PC-9 (cell line): ENCODE measurements around the gene MAPK1.

ENCODE experiments used
- CTCF ChIP-seq: fragments of 200-600 bp; sonication (generic); conservative IDR thresholded peaks from 2 replicates; pipeline ENCODE4 v1.6.1; 2017; ENCODE audit warnings: mixed run types, antibody characterized with exemption, mild to moderate bottlenecking, moderate library complexity
- EZH2 ChIP-seq: fragments of 200-600 bp; sonication (generic); IDR thresholded peaks from 2 replicates; pipeline ENCODE4 v1.8.0; 2017; ENCODE audit warnings: antibody characterized with exemption, low read depth

GRCh38 chr22:21849489-21849888, 18.0 kb downstream of the MAPK1 start:
- TF ChIP-seq CTCF (no peak), EZH2 (no peak)
